Coronary artery (tissue), 2 donors: ENCODE measurements around the gene TIMM10.

ENCODE experiments used
- DNase-seq: peaks from one replicate; pipeline ENCODE4 v3.0.0-alpha.2; 2017; ENCODE audit warnings: low spot score
- H3K27ac ChIP-seq, 2 donors: fragments of 200-600 bp; sonication (generic); one replicate each; pipeline ENCODE4 v1.5.1; 2016 to 2019
- H3K4me3 ChIP-seq: fragments of 200-600 bp; sonication (generic); 2 replicates; pipeline ENCODE4 v1.5.1; 2016; ENCODE audit warnings: mild to moderate bottlenecking, moderate library complexity
- TF ChIP-seq, protein P1 (sequence below): fragments of 200-600 bp; sonication (generic); IDR thresholded peaks from one replicate; pipeline ENCODE4 v1.5.1; 2019; ENCODE audit warnings: antibody characterized with exemption

TIMM10 gene

DNA sequence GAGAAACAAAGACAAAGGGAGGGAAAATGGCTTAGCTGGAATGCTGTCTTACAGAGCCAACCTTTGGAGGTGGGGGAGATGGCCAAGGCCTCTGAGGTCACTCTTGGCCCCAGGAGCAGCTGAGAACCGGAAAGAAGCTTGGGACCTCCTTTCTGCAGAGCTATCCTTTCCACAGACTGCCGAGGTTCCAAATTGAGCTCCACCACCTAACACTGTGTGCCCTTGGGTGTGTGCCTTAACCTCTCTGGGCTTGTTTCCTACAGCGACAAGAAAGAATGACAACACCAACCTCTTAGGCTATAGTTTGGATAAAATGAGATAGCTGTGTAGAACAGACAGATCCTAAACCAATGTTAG, 47.0 kb downstream of the TIMM10 start:
- TF ChIP-seq, protein P1, sequence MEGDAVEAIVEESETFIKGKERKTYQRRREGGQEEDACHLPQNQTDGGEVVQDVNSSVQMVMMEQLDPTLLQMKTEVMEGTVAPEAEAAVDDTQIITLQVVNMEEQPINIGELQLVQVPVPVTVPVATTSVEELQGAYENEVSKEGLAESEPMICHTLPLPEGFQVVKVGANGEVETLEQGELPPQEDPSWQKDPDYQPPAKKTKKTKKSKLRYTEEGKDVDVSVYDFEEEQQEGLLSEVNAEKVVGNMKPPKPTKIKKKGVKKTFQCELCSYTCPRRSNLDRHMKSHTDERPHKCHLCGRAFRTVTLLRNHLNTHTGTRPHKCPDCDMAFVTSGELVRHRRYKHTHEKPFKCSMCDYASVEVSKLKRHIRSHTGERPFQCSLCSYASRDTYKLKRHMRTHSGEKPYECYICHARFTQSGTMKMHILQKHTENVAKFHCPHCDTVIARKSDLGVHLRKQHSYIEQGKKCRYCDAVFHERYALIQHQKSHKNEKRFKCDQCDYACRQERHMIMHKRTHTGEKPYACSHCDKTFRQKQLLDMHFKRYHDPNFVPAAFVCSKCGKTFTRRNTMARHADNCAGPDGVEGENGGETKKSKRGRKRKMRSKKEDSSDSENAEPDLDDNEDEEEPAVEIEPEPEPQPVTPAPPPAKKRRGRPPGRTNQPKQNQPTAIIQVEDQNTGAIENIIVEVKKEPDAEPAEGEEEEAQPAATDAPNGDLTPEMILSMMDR = no peak
- DNase-seq = no peak
- no peak overlapping the region for H3K4me3 ChIP-seq
- no peak overlapping the region for H3K27ac ChIP-seq

DNA sequence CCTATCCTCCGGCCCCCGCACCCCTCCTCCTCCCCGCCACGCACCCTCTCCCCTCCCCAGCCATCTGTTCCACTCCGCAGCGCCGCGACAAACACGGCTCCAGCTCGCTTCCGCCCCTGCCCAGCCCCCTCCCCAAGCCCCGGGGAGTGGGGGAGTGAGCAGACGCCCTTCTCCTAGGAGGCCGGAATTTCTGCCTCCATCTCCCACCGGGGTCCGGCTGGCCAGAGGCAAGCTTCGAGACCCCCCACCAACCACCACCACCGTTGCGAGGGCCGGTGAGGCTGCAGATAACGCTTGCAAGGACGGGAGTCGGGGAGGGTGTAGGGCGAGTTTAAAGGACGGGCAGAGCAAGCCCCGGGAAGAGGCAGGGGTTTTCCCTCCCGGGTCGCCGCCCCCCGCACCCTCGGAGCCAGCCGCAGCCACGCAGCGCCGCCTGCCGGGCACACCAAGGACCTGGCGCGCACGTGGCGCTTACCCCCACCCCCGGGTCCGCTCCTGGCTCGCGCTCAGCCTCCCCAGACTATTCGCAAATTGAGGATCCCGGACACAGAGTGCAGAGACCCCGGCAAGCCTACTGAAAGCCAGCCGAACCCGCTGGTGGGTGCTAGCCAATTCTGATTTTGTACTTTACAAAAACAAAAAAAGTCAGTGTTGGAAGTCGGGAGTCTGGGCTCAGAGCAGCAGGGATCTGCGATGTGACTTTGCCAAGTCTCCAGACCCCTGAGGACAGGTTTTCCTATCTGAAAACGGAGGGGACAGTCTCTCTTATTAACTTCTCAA, 47.6 kb downstream of the TIMM10 start:
- H3K27ac ChIP-seq = no peak overlapping the region
- TF ChIP-seq, protein P1 = peak; percentile 30
- peak overlapping the region; percentile 55 for H3K4me3 ChIP-seq
- no peak for DNase-seq

DNA sequence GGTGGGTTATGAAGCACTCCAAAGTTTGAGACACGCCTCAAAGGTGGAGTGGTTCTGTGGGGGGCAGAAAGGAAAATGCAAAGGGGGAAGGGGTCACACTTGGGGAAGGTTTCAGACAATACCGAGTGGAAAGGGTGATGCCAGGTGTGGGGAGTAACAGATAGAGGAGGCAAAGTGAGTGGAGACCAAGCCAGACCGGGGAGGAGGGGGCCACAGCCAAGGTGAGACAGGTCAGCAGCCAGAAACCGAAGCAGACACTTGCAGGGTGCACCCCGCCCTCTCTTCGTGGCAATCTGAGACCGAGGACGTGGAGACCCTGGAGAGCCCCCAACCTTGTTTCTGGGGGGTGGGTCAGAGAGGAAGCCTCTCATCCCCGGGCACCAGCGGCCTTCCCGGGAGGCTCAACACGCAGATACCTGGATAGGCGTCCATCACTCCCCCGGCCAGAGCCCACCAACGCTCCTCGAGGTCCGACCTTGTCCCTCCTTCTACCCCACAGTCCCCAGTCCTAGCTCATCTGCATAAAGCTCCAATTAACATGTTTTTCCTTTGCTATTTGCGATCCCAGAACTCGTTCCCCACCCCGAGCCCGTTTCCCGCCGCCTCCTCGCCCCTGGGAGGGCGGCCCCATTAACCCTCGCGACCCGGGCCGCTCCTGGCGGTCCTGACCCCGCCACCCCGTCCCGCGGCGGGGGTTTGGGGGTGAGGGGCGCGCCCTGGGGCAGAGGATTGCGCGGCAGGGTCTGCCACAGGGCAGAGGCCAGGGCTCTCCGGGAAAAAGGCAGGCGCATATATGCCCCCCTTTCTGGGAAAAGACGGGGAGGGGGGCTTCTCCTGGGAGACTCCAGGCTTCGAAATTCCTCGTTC, 48.4 kb downstream of the TIMM10 start:
- no peak overlapping the region for H3K27ac ChIP-seq
- peak overlapping the region; percentile 55 for H3K4me3 ChIP-seq
- no peak for DNase-seq
- TF ChIP-seq, protein P1 = no peak

DNA sequence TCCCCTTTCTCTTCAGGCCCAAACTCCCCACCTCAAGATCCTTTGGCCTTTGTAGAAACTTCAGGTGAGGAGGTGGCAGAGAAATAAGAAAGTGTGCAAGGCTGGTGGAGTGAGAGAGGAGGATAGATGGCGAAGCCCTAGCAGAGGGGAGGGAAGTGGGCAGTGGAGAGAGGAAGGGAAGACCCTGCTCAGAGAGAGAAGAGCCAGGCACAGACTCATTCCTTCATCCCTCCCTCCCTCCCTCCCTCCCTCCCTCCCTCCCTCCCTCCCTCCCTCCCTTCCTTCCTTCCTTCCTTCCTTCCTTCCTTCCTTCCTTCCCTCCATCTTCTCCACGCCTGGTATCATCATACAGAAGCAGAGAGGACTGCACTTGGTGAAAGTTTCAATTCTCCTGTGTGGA, 49.2 kb downstream of the TIMM10 start:
- TF ChIP-seq, protein P1 = no peak
- Histone ChIP-seq H3K27ac (no peak overlapping the region), H3K4me3 (no peak overlapping the region)
- DNase-seq = no peak

DNA sequence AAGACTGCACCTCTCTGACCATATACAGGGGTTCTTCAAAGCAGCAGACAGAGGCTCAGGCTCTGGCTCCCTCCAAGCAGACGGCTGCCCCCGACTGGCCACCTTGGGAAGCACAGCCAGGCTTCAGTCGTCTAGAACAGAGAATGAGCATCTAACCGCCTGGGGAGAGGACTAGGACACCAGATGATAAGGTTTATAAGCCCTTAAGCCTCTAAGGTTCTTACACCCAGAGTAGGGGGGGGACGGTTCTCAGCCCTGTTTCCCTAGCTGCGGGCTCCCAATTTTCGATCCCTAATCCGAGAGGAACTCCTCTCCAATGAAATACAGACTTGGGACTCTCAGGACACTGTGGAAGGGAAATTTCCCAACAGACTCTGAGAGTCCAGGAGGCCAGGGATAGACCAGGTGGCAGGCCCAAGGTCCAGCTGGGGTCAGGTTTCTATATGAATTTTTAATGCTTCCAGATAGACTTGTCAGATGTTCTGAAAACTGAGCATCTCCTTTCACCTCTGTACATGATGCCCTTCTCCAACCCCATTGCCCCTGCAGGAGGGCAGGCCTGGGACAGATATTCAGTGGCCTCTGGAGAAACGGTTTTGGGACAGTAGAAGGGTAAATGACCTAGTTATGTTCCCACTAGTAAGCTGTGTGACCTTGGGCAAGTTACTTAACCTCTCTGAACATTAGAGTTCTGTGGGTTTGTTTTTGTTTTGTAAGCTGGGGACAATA, 50.0 kb downstream of the TIMM10 start:
- TF ChIP-seq, protein P1 = peak; percentile 52
- H3K4me3 ChIP-seq = no peak overlapping the region
- H3K27ac ChIP-seq = no peak overlapping the region
- DNase-seq = no peak

DNA sequence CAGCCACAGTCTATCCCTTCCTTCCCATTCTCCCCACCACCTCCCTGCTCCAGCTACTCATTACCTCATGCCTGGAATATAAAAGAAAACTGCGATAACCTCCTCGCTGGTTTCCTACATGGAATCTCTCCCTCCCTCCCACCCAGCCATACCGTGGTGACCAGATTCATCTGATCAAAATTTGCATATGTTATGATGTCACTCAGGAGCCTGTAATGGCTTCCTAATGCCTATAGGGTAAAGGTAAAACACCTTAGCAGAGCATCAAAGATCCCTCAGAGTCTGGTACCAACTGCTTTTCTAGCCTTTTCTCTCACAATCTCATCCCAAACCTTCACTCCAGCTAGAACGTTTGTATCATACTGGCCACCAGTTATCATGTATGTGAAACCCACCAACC, 50.6 kb downstream of the TIMM10 start:
- no peak for DNase-seq
- TF ChIP-seq, protein P1 = no peak
- no peak overlapping the region for H3K4me3 ChIP-seq
- H3K27ac ChIP-seq = no peak overlapping the region
